A172 (cell line): Measurements from ENCODE around the gene GNL2. TPM values are rescaled to one million over a fixed set of nuclear protein-coding genes. Genes with fewer than 3 reads are reported as not detected.
A peak's percentile ranks its signal among the peaks of the same experiment; 100 is the strongest.

ENCODE experiments used
- DNase-seq: peaks from one replicate; pipeline ENCODE4 v3.0.0-alpha.2; 2015; ENCODE audit warnings: low spot score
- total RNA-seq: library from RNA; depleted of rRNA; stranded (reverse); fragments of >200 nt; shearing (Covaris generic); gene quantifications from 2 replicates; pipeline ENCODE4 v1.2.3, GENCODE V29; 2014; rRNA removed

The GNL2 gene
- total RNA-seq = 31.7 and 39.7 TPM in 2 replicates

DNA sequence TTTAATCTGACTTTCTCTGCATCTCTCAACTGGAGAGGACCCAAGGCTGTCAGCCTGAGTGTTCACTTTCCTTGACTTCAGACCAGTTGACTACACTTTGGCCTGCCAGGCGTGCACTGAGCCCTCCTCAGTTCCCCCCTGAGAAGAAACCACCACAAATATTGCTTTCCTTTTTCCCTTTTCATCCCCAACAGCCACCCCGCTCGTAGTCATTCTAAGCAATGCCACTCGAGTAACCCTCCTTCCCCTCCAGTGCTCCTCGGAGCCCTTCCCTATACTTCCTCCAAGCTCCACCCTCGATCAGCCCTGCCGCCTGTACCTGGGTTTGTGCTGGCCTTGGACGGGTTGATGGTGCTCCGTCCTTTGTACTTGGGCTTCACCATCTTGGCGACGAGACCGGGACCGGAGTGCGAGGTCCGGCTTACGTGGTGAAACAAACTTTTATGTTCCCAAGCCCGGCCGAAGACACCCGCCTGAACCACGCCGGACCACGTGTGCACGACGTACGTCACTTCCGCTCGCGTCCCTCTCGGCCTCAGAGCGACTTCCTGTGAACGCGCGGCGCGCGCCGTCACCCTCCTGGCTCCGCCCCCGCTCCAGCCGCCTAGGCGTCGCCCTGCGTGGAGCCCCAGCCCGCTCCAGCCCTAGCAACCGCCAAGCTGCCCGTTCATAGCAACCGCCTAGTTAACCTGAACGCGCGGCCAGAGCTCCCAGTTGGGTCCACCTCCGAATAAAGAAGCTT, at the start of gene GNL2:
TSS of gene GNL2 (minus strand) at position 498 of the 742 bp plus-strand sequence. CDS start at position 383, 115 bp downstream.
- DNase-seq = peak; percentile 80

DNA sequence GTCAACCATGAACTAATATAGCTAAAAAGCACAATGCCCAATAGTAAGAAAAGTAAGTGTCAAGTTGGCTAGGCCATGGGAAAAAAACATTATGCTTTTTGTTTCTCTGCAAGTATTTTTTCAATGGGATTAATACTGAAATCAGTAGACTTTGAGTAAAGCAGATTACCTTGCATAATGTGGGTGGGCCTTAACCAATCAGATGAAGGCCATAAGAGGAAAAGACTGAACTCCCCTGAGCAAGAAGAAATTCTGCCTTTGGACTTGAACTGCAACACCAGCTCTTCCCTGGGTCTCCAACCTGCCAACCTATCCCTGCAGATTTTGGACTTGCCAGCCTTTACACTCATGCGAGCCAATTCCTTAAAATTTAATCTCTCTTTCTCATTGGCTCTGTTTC, 45.3 kb upstream of the GNL2 start:
- no peak for DNase-seq

DNA sequence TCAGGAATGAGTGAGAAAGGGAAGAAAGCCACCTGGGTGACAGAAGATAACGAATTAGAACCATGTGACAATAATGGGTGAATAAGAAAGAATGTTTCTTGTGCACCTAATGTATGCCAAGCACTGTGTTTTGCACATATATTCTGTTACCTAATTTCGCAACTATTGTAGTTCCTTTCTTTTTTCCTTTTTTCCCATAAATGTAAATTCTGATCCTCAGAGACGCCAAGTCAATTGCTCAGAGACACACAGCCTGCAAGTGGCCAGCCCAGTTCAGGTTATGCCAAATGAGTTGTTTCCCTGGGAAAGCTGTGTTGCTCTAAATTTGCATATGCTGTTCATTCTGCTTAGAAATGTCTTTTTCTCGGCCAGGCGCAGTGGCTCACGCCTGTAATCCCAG, 40.7 kb upstream of the GNL2 start:
- no peak for DNase-seq

DNA sequence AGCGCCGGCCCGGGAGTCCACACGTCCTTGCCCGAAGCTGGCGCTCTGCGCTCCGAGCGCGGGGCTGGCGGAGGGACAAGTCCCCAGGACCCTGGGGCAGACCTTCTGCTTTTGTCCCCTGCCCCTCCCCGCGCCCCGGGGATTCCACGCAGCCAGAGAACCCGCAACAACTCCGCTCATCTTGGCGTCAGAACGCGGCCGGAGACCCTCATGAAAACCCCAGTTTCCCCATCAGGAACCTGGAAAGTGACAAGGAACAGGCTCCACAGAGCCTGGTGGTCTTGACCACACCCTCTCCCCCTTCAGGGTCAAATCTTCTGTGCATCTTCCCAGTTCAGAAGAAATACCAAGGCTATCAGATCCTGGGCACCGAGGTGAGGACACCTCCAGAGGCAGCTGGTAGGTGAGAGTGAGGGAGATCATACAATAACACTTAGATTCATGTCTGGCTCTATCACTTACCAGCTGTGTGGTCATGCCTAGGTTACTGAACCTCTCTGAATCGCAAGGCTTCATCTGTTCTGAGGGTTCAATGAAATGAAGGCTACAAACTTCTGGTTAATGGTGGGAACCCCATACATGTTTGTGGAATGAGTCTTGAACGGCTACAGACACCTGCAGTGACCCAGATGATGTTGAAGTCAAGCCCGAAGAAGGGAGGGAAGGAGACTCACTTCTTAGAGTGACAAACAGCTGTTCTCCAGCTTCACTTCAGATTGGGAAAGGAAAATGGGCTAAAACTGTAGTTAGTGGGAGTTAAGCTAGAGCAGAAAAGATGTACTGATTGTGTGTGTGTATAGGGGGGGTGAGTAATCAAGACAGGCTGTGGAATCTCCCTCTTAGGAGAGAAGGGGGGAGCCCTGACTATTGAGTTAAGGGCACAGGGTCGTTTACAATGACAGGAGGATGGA, 39.5 kb upstream of the GNL2 start:
- no peak for DNase-seq

DNA sequence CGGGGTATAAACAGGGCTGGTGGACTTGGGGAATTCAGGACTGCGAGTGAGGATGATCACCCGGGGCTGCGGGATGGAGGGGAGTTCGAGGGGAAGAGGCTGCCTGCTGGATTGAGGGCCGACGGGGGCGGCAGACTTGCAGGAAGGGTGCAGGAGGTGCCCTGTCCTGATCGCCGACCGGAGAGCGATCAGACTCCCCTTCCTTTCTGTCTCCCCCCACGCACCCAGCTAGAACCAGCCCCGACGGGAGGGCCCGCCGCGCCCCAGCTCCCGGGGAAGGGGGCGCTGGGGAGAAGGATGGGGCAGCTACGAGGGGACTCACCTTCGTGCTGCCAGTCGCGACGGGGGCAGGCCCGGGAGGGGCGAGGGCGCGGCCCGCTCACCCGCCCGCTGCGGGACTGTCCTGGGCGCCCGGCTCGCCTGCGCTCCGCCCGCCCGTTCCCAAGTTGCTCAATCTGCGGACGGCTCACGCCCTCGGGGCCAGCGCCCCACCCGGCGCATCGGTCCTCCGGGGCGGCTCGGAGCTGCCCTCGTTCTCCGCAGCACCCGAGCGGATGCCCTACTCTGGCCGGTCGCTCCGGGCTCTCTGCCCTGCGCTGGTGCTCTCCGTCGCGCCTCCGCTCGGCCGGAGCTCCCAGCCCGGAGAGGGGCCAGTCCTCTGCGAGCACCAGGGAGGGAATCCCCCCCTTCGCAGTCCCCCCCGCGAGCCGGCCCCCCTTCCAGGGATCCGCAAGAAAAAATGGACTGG, 38.7 kb upstream of the GNL2 start, which contains the start of gene RSPO1:
TSS of gene RSPO1 (minus strand) at position 649 of the 748 bp plus-strand sequence. CDS start 5,231 bp downstream, outside the sequence.
- no peak for DNase-seq

DNA sequence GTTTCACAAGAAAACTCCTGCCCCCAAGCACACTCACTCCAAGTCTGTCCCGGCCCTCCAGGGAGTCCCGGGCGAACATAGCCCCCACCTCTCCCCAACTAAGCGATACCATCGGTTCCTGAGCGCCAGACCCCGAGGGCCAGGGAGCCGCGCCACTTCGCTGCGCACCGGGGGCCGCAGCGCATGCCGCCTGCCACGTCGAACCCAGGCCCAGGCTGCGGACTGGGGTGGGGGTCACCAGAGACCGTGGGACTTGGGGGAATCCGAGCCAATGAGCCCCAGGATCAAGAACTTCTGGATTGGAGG, 38.2 kb upstream of the GNL2 start:
- no peak for DNase-seq

DNA sequence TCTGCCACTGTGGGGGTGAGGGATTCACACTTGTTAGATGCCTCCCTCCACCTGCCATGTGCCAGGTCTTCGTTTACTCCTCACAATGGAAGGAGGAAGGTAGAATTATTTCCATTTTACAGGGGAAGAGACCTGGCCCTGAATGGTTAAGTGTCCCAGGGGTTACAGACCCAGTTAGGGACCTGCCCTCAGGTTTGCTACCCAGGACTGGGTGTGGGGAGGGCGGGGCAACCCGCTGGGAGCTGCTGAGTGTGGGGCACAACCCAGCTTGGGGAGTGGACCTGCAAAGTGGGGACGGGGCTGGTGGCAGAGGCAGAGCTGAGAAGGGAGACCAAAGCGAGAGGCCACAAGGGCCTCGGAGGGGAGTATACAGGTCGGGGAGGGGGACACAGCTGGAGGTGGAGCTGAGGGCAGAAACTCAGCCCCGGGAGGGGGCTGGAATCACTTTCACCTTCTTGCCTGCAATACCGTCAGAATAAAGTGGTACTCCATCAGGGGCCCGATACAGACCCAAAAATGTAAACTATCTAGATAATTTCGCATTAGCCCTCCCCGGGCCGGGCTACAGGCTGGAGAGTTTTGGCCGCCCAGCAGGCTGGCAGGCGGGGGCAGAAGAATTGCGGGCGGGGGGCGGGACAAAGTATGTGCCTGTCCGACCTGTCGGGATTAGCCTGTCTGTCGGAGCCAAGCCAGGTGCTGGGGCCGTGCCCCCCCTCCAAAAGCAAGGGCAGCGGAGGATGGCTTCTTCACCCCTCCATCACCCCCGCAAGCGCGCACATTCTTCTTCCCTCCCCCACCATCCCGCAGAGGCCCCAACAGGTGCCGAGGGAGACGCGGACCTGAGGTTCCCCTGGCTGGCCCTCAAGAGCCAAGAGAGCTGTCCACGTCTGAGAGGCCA, 37.6 kb upstream of the GNL2 start:
- DNase-seq = no peak

DNA sequence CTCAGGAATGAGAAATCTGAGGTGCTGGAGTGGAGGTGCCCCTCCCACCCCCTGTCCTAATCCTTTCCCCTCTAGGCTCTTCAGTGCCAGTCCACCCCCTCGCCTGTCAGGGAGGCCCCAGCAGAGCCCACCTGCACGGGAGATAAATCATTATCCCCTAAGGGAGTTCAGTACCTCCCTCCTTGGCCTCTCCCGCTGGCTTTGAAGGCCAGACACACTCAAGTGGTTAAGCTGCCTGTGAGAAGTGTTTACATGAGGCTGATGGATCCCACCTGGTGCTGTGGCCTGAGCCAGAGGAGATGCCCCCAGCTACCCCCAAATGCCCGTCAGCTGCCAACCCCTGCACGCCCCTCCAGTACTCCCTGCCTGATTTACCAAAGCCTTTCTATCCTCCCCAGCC, 35.3 kb upstream of the GNL2 start:
- no peak for DNase-seq

DNA sequence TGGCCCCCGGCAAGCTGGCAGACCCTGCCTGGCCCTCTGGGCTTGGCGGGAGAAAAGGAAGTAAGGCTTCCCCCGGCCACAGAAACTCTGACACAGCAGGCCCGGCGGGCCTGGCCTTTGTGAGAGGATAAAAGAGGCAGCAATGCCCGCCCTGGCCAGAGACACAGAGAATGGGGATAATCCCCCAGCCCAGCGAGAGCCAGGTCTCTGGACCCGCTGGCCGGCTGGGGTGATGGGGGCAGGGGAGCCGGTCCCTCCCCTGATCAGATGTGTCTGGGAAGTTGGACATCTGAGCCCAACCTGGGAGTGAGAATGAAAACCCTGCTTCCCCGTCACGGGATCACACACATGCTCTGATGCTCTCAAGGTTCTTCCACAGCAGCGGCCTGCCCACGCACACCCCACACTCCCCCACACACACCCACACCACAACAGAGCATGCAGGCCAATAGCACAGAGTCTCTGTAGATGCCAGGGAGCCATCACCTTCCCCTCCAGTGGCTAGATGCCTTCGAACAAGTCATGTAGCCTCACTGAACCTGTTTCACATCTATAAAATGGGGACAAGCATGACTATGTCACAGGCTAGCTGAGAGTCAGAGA, 34.8 kb upstream of the GNL2 start:
- DNase-seq = no peak

DNA sequence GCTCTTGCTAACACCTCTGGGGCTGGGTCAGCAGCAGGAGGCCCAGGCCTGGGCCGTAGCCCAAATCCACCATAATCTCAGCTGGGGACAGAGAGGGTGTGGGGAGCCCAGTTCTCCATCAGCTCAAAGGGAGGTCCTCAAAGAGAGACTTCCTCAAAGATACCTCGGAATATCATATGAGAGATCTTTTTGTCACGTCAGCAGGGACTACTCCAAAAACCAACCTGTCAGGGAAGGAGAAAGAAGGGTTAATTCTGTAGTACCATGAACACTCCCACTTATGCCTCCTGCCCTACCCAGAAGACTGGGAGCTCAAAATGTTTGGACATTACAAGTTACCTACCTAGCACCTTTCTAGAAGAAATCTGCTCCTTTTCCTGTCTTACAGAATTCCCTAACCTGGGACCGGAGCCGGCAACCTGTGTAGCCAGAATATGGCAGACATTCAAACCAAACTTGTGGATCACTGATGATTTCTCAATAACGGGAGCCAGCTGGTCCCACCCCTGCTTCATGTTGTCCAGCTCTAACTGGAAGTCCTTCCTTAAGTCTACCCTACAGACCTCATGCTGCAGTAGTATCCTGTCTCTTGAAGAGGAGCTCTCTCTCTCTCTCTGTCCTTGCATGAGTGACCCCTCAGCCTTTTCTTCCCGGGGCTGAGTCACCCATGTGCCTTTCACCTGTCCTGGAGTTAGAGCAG, 34.1 kb upstream of the GNL2 start:
- DNase-seq = no peak

DNA sequence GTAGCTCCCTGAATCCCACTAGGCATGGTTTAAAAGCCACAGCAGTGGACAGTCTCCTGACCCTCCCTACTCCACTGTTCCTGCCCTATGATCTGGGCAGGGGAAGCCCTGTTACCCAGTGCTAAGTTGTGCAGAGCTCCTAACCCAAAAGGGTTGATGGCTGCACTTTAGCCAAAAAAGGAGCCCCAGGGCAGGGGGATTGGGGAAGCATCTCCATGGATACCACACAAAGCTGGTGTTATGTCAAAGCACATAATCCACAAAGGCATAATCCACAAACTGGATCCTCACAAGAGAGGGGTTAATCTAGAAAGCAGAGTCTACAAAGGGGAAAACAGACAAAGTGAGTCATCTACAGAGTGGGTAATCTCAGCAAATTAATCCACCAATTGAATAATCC, 33.3 kb upstream of the GNL2 start:
- no peak for DNase-seq

DNA sequence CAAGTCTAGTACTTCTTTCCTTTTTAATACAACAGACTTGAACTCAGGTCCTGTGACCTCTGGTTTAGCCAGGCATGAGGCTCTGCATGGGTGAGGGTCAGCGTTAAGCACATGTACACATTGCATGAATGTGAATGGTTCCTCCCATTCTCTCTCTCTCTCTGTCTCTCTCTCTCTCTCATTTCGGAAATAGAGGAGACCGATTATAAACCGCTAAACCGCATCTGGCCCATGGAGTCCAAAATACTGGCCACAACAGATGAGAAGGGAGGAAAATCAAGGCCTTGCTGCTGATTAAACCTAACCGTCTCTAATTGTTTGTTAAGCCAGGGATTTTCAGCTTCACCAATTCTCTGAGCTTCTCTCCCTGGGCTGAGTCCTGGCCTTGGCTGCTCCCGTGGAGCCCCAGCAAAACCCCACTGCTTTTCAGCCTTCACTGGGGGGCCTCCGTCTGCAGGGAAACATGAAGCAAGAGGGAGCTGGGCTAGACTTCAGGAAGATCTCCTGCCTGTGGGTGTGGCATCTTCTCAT, 32.4 kb upstream of the GNL2 start:
- no peak for DNase-seq

DNA sequence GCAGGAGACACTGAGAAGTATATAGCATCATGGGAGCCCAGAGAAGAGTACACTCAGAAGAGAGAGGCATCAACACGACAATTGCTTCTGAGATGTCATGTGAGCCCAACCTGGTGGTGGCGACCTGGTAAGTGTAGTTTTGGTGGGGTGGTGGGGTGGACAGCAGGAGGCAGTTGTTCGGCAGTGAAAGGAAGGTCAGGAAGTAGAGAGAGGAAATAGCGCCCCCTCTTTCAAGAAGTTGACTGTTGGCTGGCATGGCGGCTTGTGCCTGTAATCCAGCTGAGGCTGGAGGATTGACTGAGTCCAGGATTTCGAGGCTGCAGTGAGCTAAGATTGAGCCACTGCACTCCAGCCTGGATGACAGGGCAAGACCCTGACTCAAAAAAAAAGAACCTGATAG, 26.4 kb upstream of the GNL2 start:
- DNase-seq = no peak

DNA sequence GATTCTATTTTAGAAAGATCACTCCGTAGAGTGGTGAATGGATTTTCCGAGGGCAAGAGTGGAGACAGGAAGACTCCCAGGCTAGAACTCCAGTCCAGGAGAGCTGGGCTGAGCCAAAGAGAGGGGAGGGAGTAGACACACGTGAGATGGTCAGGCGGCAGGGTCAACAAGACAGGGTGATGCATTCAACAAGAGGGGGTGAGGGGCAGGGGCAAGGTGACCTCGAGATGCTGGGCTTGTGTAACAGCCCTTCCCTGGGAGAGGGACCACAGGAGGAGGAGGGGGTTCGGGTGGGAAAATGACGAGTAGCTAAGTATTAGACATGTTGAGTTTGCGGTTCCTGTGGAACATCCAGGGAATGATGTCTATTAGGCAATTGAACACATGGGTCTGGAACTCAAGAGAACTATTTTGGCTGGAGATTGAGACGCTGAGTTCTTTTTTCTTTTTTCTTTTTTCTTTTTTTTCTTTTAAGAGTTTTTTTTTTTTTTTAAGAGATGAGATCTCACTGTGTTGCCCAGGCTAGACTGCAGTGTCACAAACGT, 25.7 kb upstream of the GNL2 start:
- DNase-seq = no peak

DNA sequence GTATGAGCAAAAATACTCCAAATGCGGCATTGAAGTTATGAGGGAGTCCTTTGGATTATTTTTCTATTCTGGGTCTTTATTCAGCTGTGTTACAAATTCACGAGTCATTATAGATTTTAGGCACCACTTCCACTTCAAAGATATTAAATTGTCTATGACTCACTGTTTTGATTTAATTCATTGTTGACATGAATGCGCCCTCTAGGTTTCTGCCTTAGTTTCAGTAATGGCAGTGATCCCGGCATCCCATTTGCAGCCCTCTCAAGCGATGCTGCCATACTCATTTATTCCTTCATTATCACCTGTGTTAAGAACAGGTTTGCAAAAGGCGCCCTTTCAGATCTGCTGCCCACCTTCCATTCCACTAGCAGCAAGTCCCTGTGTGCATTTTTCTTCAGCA, 25.0 kb upstream of the GNL2 start:
- DNase-seq = peak; percentile 7

DNA sequence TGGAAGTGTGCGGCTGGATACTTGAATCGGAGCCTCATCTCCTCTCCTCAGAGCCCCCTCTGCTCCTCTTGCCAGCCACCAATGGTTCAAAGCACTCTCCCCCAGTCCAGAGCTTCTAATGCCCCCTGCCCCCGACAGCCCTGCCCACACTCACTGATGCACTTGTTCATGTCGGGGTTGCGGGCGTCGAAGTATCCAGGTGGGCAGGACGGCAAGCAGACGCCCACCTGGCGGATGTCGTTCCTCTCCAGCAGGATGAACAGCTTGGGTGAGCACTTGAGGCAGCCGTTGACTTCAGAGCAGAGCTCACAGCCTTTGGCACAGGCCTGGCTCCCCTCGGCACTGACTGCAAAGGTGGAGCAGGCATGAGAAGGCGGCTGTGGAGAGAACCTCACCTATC, 20.6 kb upstream of the GNL2 start:
- DNase-seq = no peak

DNA sequence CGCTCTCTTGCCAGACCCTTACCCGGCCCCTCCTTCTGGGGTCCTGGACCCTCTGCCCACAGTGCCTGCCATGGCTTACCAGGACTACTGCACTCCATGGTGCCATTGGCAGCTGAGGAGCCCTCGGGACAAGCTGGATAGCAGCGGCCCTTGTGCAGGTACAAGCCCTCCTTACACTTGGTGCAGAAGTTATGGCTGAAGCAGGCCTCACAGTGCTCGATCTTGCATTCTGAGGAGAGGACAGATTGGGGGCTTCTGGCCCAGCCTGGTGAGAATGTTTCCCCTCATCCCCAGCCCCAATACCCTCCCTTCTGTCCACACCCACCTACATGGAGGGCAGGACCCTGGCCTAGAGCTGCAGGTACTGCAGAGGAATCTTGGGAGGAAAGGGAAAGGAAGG, 18.4 kb upstream of the GNL2 start:
- no peak for DNase-seq

DNA sequence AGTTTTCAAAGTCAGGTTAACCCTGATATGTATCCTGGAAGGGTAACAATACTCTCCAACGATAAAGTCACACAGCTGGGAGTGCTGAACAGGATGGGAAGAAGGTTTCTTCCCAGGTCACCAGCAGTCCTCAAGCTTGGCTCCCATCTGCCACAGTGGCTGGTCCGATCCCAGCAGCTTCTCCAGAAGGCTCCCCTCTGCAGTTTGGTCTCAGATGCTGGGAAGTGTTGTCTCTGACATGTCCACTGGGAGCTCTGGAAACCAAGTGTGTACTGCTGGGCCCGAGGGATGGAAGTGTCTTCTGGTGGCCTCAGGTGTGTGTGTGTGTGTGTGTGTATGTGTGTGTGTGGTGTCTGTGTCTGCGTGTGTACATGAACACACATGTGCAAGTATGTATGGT, 16.4 kb upstream of the GNL2 start:
- DNase-seq = no peak

DNA sequence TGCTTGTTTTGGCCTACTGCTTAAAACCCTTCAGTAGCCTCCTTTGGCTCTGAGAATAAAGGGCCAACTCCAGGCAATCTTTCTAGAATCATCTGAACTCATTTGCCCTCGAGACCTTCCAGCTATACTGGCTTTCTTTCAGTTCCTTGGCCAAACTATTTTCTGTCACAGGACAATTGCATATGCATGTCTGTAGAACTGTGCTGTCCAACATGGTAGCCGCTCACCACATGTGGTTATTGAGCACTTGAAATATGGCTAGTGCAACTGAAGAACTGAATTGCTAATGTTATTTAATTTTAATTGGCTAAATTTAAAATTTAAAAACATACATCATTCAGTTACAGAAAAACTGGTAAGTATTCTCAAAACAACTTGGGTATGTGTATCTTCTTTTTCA, 14.3 kb upstream of the GNL2 start:
- DNase-seq = no peak

DNA sequence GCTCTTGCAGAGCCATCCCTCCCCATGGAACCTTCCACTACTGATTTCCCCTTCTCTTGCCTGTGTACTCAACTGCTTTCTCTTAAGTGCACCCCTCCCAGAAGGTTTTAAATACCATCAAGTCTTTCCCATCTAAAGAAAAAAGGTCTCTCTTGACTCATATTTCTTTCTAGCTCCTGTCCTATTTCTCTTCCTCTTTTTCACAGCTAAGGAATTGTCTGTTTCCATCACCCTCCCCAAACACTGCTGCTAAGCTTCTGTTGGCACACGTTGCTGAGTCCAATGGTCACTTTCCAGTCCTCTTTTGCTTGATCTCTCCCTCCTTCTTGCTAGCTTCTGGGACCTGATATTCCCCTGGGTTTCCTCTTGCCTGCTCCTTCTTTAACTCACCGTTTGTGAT, 13.3 kb upstream of the GNL2 start:
- DNase-seq = no peak
